Stimulated activated CD4-positive, alpha-beta T cell treated with anti-CD3 and anti-CD28 coated beads, TNF-alpha, amount 100 ng/mL, for 24 hours (primary cell): Measurements from ENCODE around the gene COG3.

Experiments
- DNase-seq, 3 experiments: peaks; one replicate each; pipeline ENCODE4 v3.0.0-alpha.2; 2020; ENCODE audit warnings: low read depth in 3 of 3

The COG3 gene

DNA sequence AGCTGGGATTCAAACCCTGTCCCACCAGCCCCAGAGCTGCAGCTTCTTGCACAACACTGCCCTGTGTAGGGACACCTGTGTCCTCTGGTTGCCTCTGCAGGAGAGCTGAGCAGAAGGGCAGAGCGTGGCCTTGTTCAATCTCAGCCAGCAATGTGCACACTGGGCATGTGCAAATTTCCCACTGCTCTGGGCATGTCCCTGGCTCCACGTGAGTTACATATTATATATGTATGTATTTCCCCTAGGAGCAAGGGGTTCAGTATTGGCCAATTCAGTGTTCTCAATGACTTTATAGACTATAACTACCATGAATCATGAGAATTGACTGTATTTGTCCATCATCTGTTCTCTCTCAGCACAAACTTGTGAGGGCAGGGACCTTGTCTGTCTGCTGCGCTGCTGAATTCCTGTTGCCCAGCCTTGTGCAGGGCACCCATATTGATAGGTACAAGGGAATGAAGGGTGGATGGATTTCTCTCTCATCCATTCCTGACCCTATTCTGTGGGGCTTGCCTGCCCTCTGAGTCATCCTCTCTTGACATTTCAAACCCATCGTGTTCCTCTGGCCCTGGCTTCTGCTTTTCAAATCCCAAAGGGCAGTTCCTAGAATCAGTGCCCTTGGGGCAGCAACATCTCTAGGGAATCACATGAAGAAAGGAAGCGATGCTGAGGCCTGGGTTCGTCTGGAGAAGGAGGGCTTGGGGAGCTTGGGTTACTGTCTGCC is 81.1 kb downstream of the COG3 start:
- no peak for DNase-seq

DNA sequence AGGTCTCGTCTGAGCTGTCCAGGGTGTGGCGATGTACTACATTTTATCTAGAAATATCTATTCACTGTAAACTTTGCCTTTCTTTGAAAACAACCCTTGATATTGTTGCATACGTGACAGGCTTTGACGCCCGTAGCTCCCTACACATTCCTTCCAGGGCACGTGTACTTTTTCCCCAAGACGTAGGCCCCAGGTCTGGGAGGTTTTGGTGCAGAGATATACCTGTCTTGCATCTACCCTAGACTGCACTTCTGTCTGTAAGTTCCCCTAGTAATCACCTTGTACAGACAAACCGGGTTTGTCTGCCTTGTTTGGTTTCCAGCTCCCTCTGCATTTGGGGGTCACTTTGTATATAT is 81.6 kb downstream of the COG3 start:
- no peak for DNase-seq

DNA sequence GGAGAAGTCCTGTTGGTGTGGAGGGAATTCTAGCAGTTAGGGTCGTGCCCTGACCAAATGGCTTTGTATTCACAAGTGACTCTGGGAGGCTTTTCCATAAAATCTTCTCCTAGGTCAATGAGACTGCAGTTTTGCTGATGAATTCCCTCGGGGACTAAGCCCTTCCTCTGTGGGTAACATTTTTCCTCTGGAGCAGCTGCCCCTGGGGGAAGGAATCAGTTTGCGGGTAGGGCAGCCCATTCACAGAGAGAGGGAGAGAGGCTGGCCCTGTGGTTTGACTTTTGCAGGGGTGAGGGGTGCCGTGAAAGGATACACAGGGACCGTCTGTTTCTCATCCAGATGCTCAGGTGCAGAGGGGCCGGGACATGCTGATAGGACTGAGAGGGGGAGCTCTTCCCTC is 83.5 kb downstream of the COG3 start:
- no peak for DNase-seq

GRCh38 chr13:45554604-45555109 is 89.9 kb downstream of the COG3 start:
- no peak for DNase-seq

DNA sequence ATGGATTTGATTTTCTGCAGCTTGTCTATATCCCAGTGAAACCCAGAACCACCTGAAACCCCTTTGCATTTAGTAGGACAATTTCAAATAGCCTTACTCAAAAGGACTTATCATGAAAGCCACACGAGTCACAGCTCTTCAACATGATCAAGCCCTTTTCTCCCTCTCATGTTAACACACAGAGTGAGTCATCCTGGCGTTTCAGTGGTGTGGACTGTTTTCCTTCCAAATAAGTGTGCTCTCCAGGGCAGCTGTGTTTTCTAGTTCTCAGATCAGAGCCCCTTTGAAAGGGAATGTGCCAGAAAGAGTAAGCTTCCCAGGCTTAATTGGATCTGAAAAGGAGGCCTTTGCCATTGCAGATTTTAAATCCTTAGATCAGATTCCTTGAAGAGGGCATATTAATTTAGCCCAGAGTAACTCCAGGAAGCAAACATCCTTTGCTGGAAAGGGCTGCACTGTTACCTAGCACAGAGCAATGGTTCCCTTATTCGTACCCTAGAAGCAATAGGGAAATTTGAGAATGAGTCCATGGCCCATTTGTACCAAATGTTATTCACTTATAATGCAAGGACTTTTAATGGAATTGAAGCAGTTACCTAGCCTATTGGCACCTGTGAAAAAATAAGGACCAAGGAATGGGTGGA is 99.5 kb downstream of the COG3 start:
- no peak for DNase-seq

- no peak for DNase-seq
These were observed 100.6 kb downstream of the COG3 start for GRCh38 chr13:45565331-45565730.

- no peak for DNase-seq
These were observed 110.5 kb downstream of the COG3 start for GRCh38 chr13:45575146-45575829.

- no peak for DNase-seq
These were observed 111.1 kb downstream of the COG3 start for GRCh38 chr13:45575830-45576180.

DNA sequence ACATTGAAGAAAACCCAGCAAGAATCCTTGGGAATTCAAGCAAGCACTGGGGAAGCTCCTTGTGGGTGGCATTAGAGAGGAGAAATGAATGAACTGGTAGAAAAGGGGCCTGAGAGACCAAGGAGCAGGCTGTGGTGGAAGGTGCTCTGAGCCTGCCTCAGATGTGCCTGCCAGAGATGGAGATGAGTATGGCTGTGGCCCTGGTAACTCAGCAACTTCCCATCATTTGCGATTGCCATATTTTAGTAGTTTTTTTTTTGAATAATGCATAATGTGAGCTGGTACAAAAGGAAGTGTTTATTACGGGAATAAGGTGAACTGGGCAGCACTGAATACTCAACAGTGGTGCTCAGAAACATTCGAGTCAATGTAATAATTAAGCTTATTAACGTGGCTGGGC is 111.7 kb downstream of the COG3 start:
- DNase-seq = no peak

GRCh38 chr13:45582408-45583076 is 117.8 kb downstream of the COG3 start:
- no peak for DNase-seq

DNA sequence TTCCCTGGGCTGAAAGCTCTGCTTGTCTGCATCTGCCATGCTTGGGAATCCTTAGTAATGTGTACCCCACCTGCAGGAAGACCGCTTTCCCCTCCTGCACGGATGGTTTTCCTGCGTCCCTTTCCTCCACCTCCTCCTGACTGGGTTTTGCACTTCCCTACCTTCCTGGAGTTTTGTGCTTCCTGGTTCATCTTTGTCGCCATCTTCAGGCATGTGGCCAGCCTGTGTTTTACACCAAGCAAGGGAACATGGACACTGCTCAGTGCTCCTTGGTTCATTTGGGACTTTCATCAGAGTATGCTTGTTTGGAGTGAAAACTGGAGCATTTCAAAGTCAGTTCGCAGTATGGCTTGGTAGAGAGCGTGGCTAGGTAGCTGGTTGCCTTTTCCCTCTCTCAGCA is 120.1 kb downstream of the COG3 start:
- DNase-seq = no peak
